Stimulated activated CD4-positive, alpha-beta T cell treated with anti-CD3 and anti-CD28 coated beads, Interleukin-15, amount 100 ng/mL, for 24 hours (primary cell): ENCODE data around the gene NDUFA3.
"Not testable (repeated sequence)": the region's sequence is repeated elsewhere in the genome, so short reads cannot be mapped to it uniquely, and the experiment has no call there.

ENCODE experiments used
- DNase-seq: peaks from one replicate; pipeline ENCODE4 v3.0.0-alpha.2; 2020

Gene NDUFA3

DNA sequence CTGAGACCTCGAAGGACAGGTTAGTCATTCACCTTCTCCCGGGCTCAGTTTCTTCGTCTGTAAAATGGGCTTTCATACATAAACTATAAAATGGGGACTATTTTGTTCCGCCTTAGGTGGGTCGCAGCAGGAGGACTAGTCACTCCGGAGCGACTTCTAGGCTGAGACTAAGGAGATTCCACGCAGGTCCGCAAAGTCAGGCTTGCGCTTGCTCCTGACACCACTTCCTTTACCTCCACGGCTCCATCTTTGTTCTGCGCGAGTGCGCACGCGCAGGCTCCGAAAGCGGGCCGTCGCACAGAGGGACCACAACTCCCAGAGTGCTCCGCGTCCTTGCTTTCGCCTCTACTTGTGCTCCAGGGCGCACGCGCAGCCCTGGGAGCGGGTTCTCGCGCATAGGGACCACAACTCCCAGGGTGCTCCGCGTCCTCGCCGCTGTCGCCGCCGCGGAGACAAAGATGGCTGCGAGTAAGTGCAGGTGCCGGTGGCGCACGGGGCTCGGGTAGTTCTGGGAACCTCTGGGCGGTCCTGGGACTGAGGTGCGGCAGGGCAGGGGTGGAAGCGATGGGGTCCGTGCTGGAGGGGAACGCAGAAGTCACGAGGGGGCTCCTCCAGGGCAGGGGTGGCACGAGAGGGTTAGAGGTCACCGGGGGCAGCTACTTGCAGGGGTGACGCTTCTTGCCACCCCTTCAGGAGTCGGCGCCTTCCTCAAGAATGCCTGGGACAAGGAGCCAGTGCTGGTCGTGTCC is at the start of gene NDUFA3:
Gene NDUFA3 (plus strand): TSS at position 435 of the 749 bp plus-strand sequence. CDS start 24 bp downstream, at position 459.
- peak; percentile 97 for DNase-seq

- DNase-seq, result no peak
Measured at GRCh38 chr19:54062643-54063042, 40.0 kb upstream of the NDUFA3 start.

DNA sequence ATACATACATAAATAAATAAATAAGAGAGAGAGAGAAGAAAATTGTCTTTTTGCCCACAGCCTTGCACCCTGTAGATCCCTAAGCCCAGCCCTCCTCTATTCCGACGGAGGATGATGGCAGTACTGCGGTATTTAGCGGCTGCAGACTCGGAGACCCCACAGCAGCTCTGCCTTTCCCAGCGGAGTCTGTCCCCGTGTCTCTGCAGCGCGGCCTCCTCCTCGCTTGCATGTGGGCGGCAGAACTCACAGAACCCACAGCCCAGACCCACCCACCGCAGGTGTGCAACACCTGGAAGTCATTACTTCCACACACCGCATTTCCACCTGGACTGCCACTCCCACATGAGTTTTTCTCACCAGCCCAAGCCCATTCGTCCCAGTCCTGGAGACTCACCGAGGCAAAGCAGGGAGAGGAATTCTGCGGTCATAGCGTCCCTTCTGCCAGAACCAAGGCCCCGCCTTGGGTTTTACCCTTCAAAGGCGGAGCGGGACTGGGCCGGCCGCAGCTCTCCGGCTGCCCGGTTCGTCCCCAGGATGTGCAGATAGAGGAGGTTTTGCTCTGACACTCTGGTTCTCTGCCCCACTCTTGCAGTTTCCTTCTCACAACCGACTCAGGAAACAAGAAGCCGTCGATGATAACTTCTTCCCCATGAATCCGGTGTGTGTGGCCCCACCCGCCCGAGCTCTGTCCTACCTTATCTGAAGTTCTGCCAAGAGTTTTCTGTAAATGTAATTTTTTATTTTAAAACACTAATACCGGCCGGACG is 39.1 kb upstream of the NDUFA3 start, which contains the start of gene VSTM1:
Gene VSTM1 (minus strand): TSS at position 548 of the 767 bp plus-strand sequence. CDS start 120 bp downstream, at position 428.
- DNase-seq, result no peak

DNA sequence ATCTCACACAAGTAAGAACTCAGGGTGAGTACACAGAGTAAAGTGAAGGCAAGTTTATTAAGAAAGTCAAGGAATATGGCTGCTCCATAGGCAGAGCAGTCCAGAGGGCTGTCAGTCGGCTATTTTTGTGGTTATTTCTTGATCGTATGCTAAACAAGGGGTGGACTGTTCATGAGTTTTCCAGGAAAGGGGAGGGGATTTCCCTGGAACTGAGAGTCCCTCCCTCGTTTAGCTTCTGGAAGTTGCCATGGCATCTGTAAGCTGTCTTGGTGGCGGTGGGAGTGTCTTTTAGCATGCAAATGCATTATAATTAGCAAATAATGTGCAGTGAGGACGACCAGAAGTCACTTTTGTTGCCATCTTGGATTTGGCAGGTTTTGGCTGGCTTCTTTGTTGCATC is 33.2 kb upstream of the NDUFA3 start:
- no peak for DNase-seq

DNA sequence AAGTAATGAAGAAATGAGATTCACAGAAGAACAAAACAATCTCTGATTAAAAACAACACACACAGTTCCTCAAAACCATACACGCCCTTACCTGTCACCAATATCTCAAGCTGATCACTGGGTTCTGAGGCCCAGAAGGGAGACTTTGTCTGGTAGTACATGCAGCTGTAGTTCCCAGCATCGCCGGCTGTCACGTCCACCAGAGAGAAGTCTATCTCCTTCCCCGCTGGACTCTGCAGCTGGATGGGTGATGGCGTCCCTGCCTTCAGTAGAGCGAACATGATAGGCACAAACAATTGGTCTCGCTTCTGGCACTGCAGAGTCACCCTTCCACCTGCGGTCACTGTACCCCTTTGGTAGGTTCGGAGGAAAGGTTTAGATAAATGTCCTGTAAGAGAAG is 28.8 kb upstream of the NDUFA3 start:
- no peak for DNase-seq

GRCh38 chr19:54074851-54075250 is 27.8 kb upstream of the NDUFA3 start:
- no peak for DNase-seq

GRCh38 chr19:54077334-54077733 is 25.3 kb upstream of the NDUFA3 start:
- no peak for DNase-seq

DNA sequence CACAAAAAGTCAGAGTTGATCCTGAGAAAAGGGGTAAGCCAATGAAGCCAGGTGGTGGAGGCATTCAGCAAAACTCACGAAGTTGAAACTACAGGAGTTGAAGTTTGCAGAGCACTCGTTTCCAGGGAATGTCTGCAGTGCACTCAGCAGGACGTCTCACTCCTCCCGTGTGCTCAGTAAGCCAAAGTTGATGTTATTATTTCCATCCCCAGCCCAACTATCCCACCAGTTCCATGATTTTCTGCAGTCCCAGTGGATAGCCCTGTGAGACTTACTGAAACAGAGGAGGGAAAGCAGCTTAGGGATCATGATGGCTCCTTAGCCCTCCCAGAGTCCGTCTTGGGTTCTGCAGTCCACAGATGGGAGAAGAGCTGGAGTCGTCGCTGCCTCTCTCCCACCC is 21.6 kb upstream of the NDUFA3 start, which contains the start of gene TARM1:
Gene TARM1 (minus strand): TSS at position 334 of the 400 bp plus-strand sequence. CDS start 25 bp downstream, at position 309.
- no peak for DNase-seq

GRCh38 chr19:54084410-54084809 is 18.2 kb upstream of the NDUFA3 start:
- no peak for DNase-seq

DNA sequence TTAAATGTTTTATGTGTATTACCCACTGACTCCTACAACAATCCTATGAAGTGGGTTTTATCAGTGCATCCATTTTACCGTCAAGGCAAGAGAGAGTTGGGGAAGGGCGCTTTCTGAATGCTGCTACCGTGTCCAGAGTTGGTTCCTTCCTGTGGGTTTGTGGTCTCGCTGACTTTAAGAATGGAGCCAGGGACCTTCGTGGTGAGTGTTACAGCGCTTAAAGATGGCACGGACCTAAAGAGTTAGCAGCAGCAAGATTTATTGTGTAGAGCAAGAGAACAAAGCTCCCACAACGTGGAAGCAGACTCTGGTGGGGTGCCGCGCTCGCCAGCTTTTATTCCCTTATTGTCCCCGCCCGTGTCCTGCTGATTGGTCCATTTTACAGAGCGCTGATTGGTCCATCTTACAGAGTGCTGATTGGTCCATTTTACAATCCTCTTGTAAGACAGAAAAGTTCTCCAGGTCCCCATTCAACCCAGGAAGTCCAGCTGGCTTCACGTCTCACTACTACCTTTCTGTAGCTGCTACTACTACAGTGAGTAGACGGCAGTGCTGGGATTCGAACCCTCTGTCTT is 8.1 kb upstream of the NDUFA3 start:
- DNase-seq, result no peak

- DNase-seq, result no peak
Measured at GRCh38 chr19:54095136-54095858, 7.4 kb upstream of the NDUFA3 start.

DNA sequence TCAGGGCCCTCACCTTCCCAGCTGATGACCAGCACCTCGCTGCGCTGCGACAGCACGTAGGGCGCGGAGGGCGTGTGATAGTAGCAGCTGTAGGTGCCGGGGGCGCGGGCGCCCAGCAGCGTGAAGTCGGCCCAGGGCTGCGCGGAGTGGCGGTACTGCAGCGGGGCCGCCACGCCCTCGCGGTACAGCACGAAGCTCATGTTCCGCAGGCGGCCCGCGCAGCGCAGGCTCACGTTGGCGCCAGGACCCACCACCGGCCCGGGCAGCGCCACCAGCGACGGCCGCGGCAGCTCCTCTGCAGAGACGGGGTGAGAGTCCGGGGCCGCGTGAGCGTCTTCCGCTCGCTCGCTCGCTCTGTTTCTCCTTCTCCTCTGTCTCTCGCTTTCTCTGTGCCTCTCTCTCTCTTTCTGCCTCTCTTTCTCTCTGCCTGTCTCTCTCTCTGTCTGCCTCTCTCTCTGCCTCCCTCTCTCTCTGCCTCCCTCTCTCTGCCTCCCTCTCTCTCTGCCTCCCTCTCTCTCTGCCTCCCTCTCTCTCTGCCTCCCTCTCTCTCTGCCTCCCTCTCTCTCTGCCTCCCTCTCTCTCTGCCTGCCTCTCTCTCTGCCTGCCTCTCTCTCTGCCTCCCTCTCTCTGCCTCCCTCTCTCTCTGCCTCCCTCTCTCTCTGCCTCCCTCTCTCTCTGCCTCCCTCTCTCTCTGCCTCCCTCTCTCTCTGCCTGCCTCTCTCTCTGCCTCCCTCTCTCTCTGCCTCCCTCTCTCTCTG is 6.6 kb upstream of the NDUFA3 start:
- DNase-seq, result peak; percentile 65

- peak; percentile 16 for DNase-seq
Measured at GRCh38 chr19:54096617-54097106, 6.0 kb upstream of the NDUFA3 start.

DNA sequence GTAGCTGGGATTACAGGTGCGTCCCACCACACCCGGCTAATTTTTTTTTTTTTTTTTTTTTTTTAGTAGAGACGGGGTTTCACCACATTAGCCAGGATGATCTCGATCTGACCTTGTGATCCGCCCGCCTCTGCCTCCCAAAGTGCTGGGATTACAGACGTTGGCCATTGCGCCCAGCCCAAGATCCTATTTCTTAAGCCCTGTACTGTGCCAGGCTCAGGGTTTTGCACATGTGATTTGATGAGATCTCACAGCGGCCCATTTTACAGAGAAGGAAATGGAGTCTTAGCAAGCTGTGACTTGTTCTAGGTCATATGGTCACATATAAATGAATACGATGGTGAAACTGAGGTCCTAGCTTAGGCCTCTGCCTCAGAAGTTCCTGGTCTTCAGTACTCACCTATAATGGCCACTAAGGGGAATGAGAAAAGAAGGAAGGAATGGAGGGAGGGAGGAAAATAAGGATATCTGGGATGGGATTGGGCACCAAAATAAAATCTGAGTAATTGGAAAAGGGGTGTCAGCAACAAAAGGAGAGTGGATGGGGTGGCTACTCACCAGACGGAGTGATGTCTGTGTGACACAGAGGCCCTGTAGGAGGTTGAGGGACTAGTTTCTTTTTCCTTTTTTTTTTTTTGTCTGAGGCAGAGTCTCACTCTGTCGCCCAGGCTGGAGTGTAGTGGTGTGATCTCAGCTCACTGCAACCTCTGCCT is 3.3 kb upstream of the NDUFA3 start:
- no peak for DNase-seq

DNA sequence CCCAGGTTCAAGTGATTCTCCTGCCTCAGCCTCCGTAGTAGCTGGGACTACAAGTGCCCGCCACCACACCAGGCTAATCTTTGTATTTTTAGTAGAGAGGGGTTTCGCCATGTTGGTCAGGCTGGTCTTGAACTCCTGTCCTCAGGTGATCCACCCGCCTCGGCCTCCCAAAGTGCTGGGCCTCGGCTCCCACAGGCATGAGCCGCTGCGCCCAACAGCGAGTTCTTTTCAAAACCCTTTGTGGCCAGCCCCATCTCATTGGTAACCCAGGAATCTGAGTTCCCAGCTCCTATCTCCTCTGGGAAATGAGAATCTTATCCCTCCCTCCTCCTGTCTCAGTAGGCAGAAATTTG is 2.8 kb upstream of the NDUFA3 start:
- DNase-seq, result not testable (repeated sequence)

DNA sequence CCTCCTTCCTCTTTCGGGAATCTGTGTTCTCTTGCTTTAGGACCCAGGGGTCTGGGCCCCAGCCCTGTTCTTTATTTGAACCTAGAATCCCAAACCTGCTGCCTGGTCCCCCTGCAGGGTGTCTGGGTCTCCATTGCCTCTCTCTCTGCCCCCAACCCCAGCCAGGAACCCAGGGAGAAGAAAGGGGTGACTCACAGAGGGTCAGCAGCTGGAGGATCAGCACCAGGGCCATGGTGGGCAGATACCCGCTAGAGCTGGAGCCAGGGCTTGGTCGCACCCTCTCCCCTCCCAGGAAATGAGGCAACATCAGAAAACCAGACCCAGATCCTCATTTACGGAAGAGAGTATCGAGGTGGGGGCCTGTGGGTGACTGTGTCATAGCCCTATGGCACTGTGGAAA is 2.1 kb upstream of the NDUFA3 start, which contains the start of gene OSCAR:
Gene OSCAR (minus strand): TSS at position 243 of the 400 bp plus-strand sequence. CDS start 11 bp downstream, at position 232.
- no peak for DNase-seq

GRCh38 chr19:54104998-54105715 is 2.5 kb downstream of the NDUFA3 start:
- DNase-seq, result no peak

DNA sequence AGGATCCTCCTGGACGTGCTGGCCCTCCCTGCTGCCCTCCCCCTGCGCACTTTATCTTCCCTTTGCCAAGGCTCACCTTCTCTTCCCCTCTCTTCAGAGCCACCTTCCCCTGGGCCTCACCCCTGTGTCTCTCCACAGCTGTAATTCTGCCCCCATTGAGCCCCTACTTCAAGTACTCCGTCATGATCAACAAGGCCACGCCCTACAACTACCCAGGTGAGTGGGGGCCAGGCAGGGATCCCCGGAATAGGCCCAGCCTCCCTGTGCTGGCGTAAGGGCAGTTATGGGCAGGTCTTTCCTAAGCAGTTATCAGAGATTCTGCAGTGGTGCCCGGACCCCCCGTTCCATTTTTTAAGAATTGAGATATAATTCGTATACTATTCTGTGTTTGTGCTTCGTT is 3.1 kb downstream of the NDUFA3 start:
- DNase-seq, result no peak

DNA sequence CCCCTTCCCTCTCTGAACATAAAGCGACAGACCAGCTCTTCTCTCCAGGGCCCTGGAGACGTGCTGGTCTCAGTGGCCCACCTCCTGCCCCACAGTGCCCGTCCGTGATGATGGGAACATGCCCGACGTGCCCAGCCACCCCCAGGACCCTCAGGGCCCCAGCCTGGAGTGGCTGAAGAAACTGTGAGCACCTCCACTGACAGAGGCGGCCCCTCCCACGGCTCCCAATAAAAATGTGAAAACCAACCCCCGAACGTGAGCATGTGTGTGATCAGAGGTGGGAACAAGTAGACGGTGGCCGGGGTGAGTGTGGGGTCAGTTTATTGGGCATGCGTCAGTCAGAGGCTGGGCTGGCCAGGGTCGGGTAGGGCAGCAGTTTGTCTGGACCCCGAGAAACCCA is 4.1 kb downstream of the NDUFA3 start:
- no peak for DNase-seq

- DNase-seq, result no peak
Measured at GRCh38 chr19:54107876-54108490, 5.3 kb downstream of the NDUFA3 start.
